Activated CD4-positive, alpha-beta T cell treated with anti-CD3 and anti-CD28 coated beads for 48 hours (primary cell): ENCODE data around the gene CAMK2B.

ENCODE experiments used
- DNase-seq: peaks from one replicate; pipeline ENCODE4 v3.0.0-alpha.2; 2020

Gene CAMK2B

GRCh38 chr7:44286618-44287487 lies 38.5 kb downstream of the CAMK2B start:
- peak; percentile 1 for DNase-seq

DNA sequence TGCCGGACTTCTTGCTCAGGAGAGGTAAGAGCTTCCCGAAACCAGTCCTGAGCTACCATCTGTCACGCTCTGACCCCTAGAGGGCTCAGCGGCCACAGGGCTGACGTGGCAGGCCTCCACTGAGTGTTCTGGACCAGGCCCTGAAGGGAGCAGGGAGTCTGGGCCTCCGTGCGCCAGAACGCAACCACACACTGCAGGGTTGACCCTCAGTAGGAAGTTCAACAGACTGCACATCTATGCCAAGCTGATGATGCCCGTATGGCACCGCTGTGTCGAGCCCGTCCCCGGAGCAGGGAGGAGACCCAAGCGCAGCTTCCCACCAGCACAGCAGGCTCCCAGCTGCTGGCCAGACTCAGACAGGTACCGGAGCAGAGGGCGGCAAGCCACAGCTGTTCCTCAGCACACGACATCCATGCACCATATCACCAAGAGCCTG lies 39.2 kb downstream of the CAMK2B start:
- no peak for DNase-seq

DNA sequence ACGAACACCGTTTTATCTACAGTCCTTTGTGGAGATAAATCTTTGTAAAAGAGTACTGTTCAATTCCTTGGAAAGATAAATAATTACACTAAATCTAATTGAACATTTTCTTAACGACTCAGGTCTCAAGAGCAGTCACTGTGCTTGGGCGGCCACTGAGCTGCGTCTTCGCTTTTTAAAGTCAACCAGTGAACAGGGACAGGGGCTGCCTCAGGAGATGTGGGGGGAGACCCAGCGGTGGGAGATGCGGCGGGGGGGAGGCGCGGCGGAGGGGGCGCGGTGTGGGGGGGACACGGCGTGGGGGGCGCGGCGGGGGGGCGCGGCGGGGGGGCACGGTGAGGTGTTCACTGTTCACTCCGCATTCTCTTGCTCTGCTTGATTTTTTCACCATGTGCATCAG lies 39.8 kb downstream of the CAMK2B start:
- DNase-seq: no peak

GRCh38 chr7:44284881-44285541 lies 40.4 kb downstream of the CAMK2B start:
- DNase-seq: no peak

DNA sequence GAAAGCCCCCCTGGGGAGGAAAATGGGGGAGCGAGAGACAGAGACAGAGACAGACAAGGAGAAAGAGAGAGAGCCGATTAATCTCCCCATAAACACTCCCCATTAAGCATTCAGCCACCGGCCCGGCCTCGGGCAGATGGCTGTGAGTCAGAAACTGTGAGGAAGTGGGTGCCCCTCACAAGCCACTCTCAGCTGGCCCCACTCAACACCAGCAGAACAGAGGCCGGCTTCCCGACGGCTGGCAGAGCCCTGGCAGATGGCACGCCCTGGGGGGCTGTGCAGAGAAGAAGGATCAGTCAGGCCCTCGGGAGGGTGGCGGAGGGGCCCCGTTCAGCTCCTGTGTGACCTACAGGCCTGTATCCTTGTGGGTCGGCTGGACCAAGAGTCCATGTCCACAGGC lies 41.2 kb downstream of the CAMK2B start:
- no peak for DNase-seq

GRCh38 chr7:44283381-44284211 lies 41.8 kb downstream of the CAMK2B start:
- peak; percentile 1 for DNase-seq

DNA sequence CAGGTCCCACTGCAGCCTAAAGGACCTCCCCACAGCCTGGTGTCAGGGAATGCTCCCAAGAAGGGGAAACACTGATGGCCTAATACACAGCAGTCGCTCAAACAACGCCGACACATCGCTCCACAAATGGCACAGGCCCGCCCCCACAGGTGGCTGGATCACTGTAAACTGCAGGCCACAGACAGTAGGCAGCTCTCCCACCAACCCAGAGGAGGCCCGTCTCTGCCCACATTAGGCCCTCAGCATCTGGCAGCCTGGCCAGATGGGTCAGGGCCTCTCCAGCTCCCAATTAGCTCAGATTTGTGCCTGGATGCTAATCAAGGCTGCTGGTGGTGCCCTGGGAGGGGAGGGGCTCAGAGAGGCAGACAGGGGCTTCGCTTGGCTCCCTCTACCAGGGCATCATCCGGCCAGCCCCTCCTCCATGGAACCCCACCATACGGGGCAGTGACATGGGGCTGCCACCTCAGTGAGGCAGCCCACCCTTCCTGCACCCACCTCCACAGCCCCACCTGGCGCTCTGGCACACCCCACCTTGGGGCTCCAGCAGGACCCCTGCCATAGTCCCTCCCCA lies 42.7 kb downstream of the CAMK2B start:
- peak; percentile 1 for DNase-seq

DNA sequence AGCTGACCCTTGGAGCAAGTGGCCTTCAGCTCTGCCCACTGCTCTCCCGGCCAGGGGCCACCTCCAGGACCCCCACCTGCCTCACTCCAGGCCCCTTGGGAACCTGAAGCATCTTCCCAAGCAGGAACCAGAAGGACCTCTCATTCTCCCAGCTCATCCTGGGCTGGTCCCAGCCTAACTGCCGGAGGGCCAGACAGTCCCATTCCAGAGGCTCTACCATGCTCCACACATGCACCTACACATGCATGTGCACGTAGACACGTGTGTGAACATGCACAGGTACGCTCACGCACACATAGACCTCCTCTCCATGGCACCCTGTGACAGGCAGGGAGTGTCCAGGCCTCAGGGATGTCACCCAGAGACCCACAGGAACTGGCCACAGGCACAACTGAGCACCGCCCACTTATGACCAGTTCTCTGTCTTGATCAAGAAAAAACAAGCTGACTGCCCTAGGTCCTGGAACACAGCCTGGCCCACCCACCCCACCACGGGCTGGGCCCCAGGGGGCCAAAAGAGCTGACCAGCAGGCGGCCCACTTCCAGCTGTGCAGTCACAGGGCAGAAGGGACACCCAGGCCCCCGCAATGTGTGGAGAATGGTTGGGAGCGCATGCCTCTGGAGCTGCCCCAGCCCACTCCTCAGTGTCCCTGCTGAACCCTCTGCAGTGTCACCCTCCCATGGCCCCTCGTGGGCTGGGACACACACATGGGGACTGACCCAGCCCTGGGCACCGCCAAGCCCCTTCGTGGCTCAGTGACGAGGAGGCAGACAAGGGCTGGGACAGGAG lies 43.4 kb downstream of the CAMK2B start:
- DNase-seq: peak; percentile 2

- DNase-seq: peak; percentile 1
These were observed 44.2 kb downstream of the CAMK2B start for GRCh38 chr7:44280993-44281721.

DNA sequence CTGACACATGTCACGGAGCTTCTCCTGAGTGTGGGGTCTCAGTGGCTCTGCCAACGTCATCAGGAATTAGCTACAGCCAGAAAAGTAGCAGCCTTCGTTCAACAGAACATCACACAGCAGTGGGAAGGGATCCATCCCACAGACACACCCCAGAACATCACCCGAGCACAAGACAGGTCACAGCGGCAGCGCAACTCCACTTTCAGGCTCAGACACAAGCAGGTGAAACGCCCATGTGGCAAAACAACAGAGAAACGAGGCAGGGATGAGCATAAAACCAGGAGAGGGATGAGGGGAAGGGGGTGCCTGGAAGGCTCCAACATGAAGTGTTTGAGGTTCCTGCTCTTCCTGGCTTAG lies 44.8 kb downstream of the CAMK2B start:
- DNase-seq: peak; percentile 1

- peak; percentile 1 for DNase-seq
These were observed 45.5 kb downstream of the CAMK2B start for GRCh38 chr7:44279731-44280505.

DNA sequence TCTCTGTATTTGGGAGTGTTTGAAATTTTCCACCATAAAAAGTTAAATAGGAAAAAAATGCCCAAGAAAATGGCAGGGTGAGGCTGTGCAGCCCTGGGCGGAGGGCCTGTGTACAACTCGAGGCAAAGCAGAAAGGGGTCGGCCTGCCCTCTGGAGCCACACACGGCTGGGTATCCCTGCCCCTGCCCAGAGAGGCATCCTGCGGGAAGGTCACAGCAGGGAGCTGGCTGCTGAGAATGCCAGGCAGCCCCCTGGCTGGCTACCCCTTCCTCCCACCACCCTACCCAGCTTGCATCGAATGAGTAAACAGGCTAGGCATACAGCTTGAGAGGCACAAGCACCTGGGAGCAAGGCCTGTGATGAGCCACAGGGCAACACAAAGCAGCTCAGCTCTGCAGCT lies 46.1 kb downstream of the CAMK2B start:
- DNase-seq: no peak

GRCh38 chr7:44278451-44279161 lies 46.8 kb downstream of the CAMK2B start:
- peak; percentile 20 for DNase-seq

- DNase-seq: no peak
These were observed 47.5 kb downstream of the CAMK2B start for GRCh38 chr7:44277851-44278250.

GRCh38 chr7:44277391-44277790 lies 48.0 kb downstream of the CAMK2B start:
- no peak for DNase-seq

- no peak for DNase-seq
These were observed 48.7 kb downstream of the CAMK2B start for GRCh38 chr7:44276571-44277221.

GRCh38 chr7:44275957-44276570 lies 49.3 kb downstream of the CAMK2B start:
- DNase-seq: no peak

GRCh38 chr7:44275146-44275545 lies 50.2 kb downstream of the CAMK2B start:
- DNase-seq: no peak

DNA sequence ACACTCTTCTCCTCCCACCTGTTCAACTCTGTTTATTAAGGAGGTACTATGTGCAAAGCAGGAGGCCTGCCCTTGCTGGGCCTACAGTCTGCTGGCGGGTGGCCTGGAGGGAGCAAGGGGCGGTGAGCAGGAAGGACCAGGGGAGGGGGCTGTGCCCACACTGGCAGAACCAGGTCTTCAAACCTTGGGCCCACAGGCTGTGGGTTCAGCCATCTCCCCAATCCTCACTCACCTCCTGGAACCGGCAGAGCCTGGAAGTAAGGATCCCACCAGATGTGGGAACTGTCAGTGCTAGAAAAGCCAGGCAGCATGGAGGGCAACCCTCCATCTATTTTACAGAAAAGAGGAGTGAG lies 50.8 kb downstream of the CAMK2B start:
- no peak for DNase-seq
